SIG-M5 (cell line): ENCODE measurements around the gene DOCK8.

ENCODE experiments used
- DNase-seq: peaks from one replicate; lab custom pipeline; 2025; lab: John Stamatoyannopoulos, UW

DOCK8 gene

GRCh38 chr9:503881-504852, 289.5 kb downstream of the DOCK8 start, which contains the start of gene KANK1:
Gene KANK1, plus strand, starts transcription at chr9:504695.
- DNase-seq = no peak

DNA sequence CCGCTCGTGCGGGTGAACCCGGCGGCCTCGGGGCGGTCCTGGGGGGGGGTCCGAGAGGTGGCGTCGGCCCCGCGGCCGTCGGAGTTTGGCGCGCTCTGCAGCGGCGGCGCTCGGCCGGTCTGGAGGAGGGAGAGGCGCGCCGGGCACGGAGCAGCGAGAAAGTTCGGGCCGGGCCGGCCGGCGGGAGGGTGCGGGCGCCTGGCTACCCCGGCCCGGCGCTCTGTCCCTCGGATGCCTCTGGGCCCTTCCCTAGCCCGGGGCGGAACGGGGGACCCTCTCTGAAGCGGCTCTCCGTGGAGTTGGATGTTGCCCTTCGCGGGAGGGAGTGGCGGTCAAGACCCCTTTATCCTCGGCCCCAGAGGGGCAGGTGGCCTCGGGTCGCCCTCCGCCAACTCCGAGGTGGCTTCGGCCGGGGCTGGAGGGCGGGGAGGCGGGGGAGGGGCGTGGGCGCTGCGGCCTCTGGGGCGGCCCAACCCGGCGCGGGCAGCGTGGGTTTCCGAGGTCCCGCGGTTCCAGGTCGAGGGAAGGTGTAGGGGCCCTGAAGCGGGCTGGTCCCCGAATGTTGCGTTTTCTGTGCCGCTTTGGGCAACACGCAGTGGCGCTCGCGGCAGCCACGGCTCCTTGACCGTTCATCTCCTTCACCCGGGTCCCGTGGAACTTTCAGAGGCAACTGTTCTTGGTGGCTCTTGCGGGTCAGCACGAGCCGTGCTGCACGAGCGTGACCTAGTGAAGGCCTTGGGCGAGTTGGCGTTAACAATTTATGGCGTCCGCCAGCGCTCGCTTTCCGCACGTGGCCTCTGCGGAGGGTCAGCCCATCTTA, 290.5 kb downstream of the DOCK8 start:
- DNase-seq = no peak

- DNase-seq = no peak
Measured at GRCh38 chr9:505741-506059, 291.0 kb downstream of the DOCK8 start.

DNA sequence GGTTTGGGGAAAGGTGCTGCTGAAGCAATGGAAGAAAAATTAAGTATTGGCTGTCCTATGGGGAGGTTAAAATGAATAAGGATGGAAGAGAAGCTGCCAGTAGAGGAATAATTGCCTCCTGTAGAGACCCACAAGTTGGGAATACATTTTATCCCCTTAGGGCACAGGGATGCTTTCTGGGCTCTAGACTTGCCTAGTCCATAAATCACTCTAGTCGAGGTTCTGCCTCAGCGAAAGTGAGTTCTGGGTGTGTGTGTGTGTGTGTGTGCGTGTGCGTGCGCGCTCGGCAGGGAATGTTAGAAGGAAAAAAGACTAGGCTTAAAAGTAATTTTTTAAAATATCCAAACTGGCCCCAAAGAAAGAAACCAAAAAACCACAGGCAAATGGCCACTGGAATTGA, 291.6 kb downstream of the DOCK8 start:
- no peak for DNase-seq

GRCh38 chr9:511861-512260, 297.2 kb downstream of the DOCK8 start:
- no peak for DNase-seq

- no peak for DNase-seq
Measured at GRCh38 chr9:512555-513272, 298.0 kb downstream of the DOCK8 start.
